ENCODE measurements around the gene PGAP6.
"Not testable (repeated sequence)": the region's sequence is repeated elsewhere in the genome, so short reads cannot be mapped to it uniquely, and the experiment has no call there.

PGAP6 gene

DNA sequence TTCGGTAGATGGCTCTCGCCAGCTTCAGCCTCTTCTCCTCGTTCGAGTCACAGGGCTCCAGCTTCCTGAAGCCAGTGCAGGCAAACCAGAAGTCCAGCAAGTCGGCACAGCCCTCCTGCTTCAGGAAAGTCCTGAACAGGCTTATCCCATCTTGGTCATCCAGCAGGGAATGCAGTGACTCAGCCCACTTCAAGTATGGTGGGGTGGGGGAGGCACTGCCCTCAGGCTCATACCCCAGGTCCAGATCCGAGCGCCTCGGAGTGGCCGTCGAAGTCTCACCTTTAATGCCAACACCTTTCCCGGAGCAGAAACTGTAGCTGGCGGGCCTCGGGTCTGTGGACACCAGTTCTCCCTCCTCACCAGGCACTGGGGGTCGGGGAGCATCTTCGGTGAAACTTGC is 35.2 kb downstream of the PGAP6 start:
- DNase-seq, result no peak

DNA sequence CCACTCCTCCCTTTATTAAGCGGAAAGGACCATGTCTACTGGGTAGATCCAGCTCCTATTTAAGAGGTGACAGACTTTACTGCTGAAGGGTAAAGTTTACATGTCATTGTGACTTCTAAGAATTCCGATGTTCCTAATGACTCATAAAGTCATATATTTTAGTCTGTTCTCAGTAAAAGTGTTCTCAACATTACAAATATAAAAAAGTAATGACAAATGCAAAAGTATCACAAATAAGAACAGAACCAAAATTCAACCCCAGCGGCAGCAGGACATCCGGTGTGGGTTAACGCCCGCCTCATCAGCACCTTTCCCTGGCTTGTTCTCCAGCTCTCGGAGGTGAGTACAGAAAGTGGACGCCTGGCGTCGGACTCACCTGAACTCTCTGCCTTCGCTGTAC is 36.0 kb downstream of the PGAP6 start:
- no peak for DNase-seq

- DNase-seq, result no peak
Measured at GRCh38 chr16:342455-343213, 39.1 kb downstream of the PGAP6 start.

DNA sequence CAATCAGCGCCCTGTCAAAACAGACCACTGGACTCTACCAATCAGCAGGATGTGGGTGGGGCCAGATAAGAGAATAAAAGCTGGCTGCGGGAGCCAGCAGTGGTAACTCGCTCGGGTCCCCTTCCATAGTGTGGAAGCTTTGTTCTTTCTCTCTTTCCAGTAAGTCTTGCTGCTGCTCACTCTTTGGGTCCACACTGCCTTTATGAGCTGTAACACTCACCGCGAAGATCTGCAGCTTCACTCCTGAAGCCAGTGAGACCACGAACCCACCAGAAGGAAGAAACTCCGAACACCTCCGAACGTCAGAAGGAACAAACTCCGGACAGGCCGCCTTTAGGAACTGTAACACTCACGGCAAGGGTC is 39.8 kb downstream of the PGAP6 start:
- not testable (repeated sequence) for DNase-seq

DNA sequence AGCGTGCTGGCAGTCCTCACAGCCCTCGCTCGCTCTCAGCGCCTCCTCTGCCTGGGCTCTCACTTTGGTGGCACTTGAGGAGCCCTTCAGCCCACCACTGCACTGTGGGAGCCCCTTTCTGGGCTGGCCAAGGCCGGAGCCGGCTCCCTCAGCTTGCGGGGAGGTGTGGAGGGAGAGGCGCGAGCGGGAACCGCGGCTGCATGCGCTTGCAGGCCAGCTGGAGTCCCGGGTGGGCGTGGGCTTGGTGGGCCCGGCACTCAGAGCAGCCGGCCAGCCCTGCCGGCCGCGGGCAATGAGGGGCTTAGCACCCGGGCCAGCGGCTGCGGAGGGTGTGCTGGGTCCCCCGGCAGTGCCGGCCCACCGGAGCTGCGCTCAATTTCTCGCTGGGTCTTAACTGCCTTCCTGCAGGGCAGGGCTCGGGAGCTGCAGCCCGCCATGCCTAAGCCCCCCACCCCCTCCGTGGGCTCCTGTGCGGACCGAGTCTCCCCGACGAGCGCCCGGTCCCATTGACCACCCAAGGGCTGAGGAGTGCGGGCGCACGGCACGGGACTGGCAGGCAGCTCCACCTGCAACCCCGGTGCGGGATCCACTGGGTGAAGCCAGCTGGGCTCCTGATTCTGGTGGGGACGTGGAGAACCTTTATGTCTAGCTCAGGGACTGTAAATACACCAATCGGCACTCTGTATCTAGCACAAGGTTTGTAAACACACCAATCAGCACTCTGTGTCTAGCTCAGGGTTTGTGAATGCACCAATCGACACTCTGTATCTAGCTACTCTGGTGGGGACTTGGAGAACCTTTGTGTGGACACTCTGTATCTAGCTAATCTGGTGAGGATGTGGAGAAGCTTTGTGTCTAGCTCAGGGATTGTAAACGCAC is 40.4 kb downstream of the PGAP6 start:
- DNase-seq, result not testable (repeated sequence)

DNA sequence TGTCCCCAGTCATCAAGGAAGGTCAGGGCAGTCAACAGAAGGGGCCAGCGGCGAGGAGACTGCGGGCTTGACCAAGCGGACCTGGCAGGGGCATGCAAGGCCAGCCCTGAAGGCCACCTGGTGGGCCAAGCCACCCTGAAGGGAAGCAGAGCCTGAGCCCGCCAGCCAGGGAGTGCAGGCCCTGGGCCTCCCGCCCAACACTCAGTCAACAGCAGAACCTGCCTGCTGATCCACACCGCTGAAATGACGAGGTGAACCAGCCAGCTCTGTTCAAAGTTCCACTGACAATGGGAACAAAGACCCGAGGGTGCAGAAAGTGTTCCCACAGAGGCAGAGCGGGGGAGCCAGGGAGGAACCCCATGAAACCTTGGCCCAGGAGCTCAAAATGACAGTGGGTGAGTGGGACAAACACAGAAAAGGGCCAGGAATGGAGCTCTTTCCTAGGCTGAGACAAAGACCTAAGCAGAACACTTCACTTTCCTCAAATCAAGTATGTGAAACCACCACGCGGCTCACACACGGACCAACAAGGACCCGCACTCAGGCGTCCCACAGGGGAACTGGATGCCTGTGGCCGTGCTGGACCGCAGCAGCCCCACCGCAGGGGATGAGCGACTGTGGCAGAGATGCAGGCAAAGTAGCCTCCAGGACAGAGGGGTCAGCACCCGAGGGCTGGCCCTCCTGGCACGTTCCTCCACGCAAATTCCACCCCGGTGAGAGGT is 41.2 kb downstream of the PGAP6 start:
- DNase-seq, result no peak

GRCh38 chr16:339680-340079 is 42.1 kb downstream of the PGAP6 start:
- DNase-seq, result no peak

GRCh38 chr16:337975-338575 is 43.7 kb downstream of the PGAP6 start:
- DNase-seq, result no peak

GRCh38 chr16:337437-337836 is 44.3 kb downstream of the PGAP6 start:
- DNase-seq, result no peak

- no peak for DNase-seq
Measured at GRCh38 chr16:336269-336668, 45.5 kb downstream of the PGAP6 start.

DNA sequence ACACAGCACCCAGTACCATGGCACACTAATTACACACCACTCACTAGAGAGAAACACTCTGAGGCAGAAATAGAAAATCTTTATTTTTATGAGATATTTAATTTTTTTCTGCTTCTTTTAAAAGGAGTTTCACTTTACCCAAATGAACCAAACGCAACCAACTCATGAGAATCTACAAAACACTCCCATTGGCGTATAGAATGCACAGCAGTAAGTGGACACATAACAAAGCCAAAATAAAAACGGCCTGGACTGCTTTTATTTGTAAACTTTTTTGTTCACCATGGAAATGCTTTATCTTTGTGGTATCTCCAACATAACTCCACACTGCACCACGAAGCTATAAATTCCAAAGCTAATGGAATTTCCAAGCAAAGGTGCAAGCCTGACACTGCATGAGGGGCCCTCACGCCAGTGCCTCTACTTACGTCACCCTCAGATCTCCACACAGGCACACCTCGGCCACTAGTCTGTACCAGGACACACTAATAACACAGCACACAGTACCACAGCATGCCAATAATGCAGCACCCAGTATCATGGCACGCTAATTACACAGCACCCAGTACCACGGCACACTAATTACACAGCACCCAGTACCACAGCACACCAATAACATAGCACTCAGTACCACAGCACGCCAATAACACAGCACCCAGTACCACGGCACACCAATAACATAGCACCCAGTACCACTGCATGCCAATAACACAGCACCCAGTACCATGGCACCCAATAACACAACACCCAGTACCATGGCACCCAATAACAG is 46.7 kb downstream of the PGAP6 start:
- DNase-seq, result not testable (repeated sequence)

DNA sequence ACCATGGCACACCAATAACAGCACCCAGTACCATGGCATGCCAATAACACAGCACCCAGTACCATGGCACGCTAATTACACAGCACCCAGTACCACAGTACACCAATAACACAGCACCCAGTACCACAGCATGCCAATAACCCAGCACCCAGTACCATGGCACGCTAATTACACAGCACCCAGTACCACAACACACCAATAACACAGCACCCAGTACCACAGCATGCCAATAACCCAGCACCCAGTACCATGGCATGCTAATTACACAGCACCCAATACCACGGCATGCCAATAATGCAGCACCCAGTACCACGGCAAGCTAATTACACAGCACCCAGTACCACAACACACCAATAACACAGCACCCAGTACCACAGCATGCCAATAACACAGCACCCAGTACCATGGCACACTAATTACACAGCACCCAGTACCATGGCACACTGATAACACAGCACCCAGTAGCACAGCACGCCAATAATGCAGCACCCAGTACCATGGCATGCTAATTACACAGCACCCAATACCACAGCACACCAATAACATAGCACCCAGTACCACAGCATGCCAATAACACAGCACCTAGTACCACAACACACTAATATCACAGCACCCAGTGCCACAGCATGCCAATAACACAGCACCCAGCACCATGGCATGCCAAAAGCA is 47.5 kb downstream of the PGAP6 start:
- not testable (repeated sequence) for DNase-seq

DNA sequence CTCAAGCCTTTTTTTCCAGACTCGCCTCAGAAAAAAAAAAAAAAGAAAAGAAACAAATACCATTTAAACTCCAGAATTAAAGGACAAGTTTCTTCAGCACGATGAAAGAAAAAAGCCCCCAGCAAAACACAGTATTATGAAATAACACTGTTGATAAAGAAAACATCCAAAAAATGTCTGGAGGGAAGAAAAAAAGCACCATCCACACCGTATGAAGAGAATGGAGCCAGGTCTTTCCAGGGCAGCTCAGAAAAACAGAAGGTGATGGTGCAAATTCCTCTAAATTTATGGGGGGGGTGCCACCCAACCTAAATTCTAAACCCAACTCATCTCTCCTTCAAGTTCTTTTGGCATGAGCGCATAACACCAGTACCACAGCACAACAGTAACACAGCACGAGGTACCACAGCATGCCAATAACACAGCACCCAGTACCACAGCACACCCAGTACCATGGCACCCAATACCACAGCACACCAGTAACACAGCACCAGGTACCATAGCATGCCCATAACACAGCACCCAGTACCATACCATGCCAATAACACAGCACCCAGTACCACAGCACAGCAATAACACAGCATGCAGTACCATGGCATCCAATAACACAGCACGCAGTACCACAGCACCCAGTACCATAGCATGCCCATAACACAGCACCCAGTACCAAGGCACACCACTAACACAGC is 48.2 kb downstream of the PGAP6 start:
- DNase-seq, result no peak

GRCh38 chr16:331181-331814 is 50.5 kb downstream of the PGAP6 start:
- not testable (repeated sequence) for DNase-seq

- DNase-seq, result no peak
Measured at GRCh38 chr16:330741-331140, 51.0 kb downstream of the PGAP6 start.

DNA sequence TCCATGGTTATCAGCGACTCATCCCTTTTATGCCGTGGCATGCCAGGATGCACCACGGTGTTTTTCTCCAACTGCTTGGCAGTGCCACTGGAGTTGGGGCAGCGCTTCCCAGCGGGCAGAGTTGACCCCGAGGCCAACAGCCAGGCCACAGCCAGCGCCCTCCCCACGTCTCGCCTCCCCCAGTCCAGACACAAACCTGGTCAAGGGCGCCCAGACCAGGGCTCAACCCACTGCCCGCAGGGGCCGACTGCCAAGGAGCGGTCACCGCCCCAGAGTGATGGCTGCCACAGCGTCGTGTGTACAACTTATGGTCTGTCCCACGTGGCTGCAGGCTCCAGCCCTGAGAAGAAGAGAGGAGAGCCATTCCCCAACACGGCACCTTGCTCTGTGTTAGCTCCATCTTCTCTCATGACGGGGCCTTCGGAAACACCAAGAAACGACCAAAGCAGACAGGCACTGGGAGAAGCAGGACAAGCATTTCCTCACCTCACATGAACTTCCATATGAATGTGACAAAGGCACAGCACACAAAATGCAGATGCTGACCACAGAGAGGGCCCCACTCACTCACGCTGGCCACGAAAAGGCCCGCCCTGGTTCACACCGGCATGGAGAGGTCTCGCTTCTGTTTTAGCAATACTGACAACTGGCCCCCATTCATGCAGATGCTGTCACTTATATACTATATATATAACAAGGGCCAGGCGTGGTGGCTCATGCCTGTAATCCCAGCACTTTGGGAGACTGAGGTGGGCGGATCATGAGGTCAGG is 56.2 kb downstream of the PGAP6 start:
- DNase-seq, result no peak

DNA sequence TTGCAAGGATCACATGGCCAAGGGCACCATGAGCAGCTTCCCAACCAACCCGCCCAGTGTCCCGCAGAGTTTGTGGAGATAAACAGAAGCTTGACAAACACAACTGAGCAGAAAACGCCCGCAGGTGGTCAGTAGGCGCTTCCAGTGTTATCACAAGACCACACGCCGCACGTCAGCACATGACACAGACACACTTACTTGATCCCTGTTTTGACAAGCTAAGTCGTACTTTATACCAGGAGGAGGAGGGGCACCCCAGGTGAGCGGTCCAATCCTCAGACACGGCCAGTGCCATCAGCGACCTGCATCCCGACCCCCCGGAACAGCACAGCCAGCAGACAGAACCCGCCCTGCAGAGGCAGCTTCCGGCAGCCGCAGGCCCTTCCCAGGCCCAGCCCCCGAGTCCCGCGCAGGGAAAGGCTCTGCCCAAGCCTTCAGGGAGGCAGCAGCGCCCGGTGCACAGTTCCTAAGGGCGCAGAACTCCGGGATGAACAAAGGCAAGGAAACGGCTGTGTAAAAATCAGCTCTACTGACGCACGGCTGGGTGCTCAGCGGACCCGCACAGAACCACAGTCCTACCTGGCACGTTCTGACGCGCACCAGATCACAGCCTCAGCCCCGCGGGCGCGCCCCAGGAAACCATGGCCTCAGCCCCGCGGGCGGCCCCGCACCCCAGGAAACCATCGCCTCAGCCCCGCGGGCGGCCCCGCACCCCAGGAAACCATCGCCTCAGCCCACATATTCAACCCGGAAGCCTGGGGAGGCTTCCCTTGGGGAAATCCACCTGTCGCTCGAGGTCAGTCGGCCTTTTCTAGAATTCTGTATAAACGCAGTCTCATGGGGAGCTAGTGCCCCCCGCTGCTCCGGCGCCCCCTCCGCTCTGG is 57.1 kb downstream of the PGAP6 start:
- peak in 1 of 2 donors; percentile 39 for DNase-seq

DNA sequence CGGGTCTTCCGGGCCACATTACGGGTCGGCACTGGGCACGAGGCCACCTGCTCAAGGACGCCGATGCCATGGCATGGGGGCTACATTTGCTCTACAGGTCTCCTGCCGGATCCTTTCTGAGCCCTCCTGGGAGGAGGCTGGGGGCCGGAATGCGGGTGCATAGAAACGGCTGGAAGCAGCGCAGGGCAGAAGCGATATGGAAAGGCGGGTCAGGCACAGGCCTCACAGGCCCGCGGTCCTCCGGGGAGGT is 57.7 kb downstream of the PGAP6 start:
- DNase-seq, result no peak

Measured in bone marrow (tissue), 2 donors.